ENCODE data around the gene FAM81A. TPM values are rescaled to one million over a fixed set of nuclear protein-coding genes. Genes with fewer than 3 reads are reported as not detected.

The FAM81A gene
- total RNA-seq, 2 donors from 2014 or later = 0.14 to 0.71 TPM

- ATAC-seq (ENCODE audit: insufficient number of reproducible peaks, low FRiP score, low read depth) (no peak), DNase-seq (ENCODE audit: low spot score) (no peak)
- H3K27ac ChIP-seq = no peak overlapping the region
- no peaks in the 10 kb centered on the region for H3K27me3 ChIP-seq (replicated peaks; ENCODE audit: insufficient read depth)
- no peaks in the 10 kb centered on the region for H3K9me3 ChIP-seq
- no peak for TF ChIP-seq CTCF (IDR thresholded peaks at IDR 0.05)
- H3K4me1 ChIP-seq (ENCODE audit: control insufficient read depth in 1 of 2, low read depth in 2 of 2) = no peaks in the 10 kb centered on the region
- H3K36me3 ChIP-seq = no peaks in the 10 kb centered on the region
- no peak overlapping the region for H3K4me3 ChIP-seq
These were observed 24.4 kb upstream of the FAM81A start for GRCh38 chr15:59413577-59413976.

GRCh38 chr15:59416816-59417215, 21.2 kb upstream of the FAM81A start:
- Histone ChIP-seq H3K36me3 (no peaks in the 10 kb centered on the region), H3K27me3 (replicated peaks; ENCODE audit: insufficient read depth) (no peaks in the 10 kb centered on the region), H3K9me3 (no peaks in the 10 kb centered on the region), H3K4me1 (ENCODE audit: control insufficient read depth in 1 of 2, low read depth in 2 of 2) (no peaks in the 10 kb centered on the region), H3K27ac (no peak overlapping the region), H3K4me3 (no peak overlapping the region)
- DNase-seq (ENCODE audit: low spot score) = no peak
- TF ChIP-seq CTCF (IDR thresholded peaks at IDR 0.05) = no peak
- no peak for ATAC-seq (ENCODE audit: insufficient number of reproducible peaks, low FRiP score, low read depth)

- ATAC-seq (ENCODE audit: insufficient number of reproducible peaks, low FRiP score, low read depth) (no peak), DNase-seq (ENCODE audit: low spot score) (no peak)
- no peak overlapping the region for H3K4me3 ChIP-seq
- H3K9me3 ChIP-seq = no peaks in the 10 kb centered on the region
- no peak for TF ChIP-seq CTCF (IDR thresholded peaks at IDR 0.05)
- no peaks in the 10 kb centered on the region for H3K27me3 ChIP-seq (replicated peaks; ENCODE audit: insufficient read depth)
- no peaks in the 10 kb centered on the region for H3K4me1 ChIP-seq (ENCODE audit: control insufficient read depth in 1 of 2, low read depth in 2 of 2)
- H3K27ac ChIP-seq = no peak overlapping the region
- H3K36me3 ChIP-seq = no peaks in the 10 kb centered on the region
These were observed 18.8 kb upstream of the FAM81A start for GRCh38 chr15:59419170-59419569.

- H3K27me3 ChIP-seq (replicated peaks; ENCODE audit: insufficient read depth) = no peaks in the 10 kb centered on the region
- no peak overlapping the region for H3K4me3 ChIP-seq
- H3K4me1 ChIP-seq (ENCODE audit: control insufficient read depth in 1 of 2, low read depth in 2 of 2) = no peaks in the 10 kb centered on the region
- H3K9me3 ChIP-seq = no peaks in the 10 kb centered on the region
- no peak for DNase-seq (ENCODE audit: low spot score)
- no peak for ATAC-seq (ENCODE audit: insufficient number of reproducible peaks, low FRiP score, low read depth)
- no peak for TF ChIP-seq CTCF (IDR thresholded peaks at IDR 0.05)
- no peaks in the 10 kb centered on the region for H3K36me3 ChIP-seq
- H3K27ac ChIP-seq = no peak overlapping the region
These were observed 17.9 kb upstream of the FAM81A start for GRCh38 chr15:59420108-59420507.

DNA sequence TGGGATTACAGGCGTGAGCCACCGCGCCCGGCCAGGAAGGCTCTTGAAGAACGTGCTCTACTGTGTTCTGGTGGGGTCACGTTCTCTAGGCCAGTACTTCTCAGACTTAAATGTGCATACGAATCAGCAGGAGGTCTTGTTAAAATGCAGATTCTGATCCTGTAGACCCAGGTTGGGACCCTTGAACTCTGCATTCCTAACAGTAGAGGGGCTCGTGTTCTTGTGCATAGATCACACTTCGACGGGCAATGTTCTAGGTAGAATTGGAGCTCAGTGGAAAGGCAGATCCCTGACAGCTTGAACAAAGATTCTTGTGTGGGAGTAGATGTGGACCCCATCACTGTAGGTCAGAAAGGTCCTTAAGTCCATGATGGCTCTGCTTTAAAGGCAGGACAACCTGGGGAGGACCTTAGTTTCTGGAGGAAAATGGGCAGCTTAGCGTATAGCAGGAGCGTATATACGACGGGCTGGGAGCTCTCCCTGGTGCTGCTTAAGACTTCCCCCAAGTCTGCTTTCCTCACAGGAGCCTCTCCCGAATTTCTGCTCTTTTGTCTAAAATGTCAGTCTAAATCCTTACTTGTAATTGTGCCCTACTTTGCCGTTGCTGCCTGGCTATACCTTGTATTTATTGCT, 16.9 kb upstream of the FAM81A start:
- no peak for TF ChIP-seq CTCF (IDR thresholded peaks at IDR 0.05)
- H3K9me3 ChIP-seq = no peaks in the 10 kb centered on the region
- no peaks in the 10 kb centered on the region for H3K4me1 ChIP-seq (ENCODE audit: control insufficient read depth in 1 of 2, low read depth in 2 of 2)
- no peak overlapping the region for H3K27ac ChIP-seq
- ATAC-seq (ENCODE audit: insufficient number of reproducible peaks, low FRiP score, low read depth) (no peak), DNase-seq (ENCODE audit: low spot score) (no peak)
- no peak overlapping the region for H3K4me3 ChIP-seq
- no peaks in the 10 kb centered on the region for H3K36me3 ChIP-seq
- no peaks in the 10 kb centered on the region for H3K27me3 ChIP-seq (replicated peaks; ENCODE audit: insufficient read depth)
